Mononuclear cell (primary cell): Measurements from ENCODE around the gene PTPRG. TPM values are rescaled to one million over a fixed set of nuclear protein-coding genes. Genes with fewer than 3 reads are reported as not detected.

Source experiments
- H3K27me3 ChIP-seq: 2 replicates; pipeline ENCODE4 v1.6.0; 2011; ENCODE audit warnings: low read length, control low read depth; ENCODE audit not compliant: insufficient read depth
- H3K4me1 ChIP-seq: 2 replicates; pipeline ENCODE4 v1.5.1; 2011; ENCODE audit warnings: mild to moderate bottlenecking, low read length, control low read depth; ENCODE audit not compliant: insufficient read depth
- H3K4me3 ChIP-seq: 2 replicates; pipeline ENCODE4 v1.5.1; 2011; ENCODE audit warnings: mild to moderate bottlenecking, low read length, moderate library complexity
- H3K9me3 ChIP-seq: 2 replicates; pipeline ENCODE4 v1.5.1; 2011; ENCODE audit warnings: low read depth, mild to moderate bottlenecking, control low read depth, low read length
- total RNA-seq: library from RNA; depleted of rRNA; stranded (reverse); fragments of >200 nt; gene quantifications from one replicate; pipeline ENCODE4 v1.2.3, GENCODE V29; 2012

Gene PTPRG
- total RNA-seq, 1 donor, result 0.42 TPM

GRCh38 chr3:61967937-61968336 is 406.6 kb downstream of the PTPRG start:
- H3K9me3 ChIP-seq, result no peaks in the 10 kb centered on the region
- no peaks in the 10 kb centered on the region for H3K4me1 ChIP-seq
- no peak overlapping the region for H3K4me3 ChIP-seq
- H3K27me3 ChIP-seq, result no peaks in the 10 kb centered on the region

- H3K4me1 ChIP-seq, result no peaks in the 10 kb centered on the region
- H3K9me3 ChIP-seq, result no peaks in the 10 kb centered on the region
- no peak overlapping the region for H3K4me3 ChIP-seq
- H3K27me3 ChIP-seq, result no peaks in the 10 kb centered on the region
Observed at GRCh38 chr3:61974662-61975061, 413.3 kb downstream of the PTPRG start.

GRCh38 chr3:61975199-61975598 is 413.8 kb downstream of the PTPRG start:
- Histone ChIP-seq H3K9me3 (no peaks in the 10 kb centered on the region), H3K4me3 (no peak overlapping the region), H3K4me1 (no peaks in the 10 kb centered on the region), H3K27me3 (no peaks in the 10 kb centered on the region)

- H3K27me3 ChIP-seq, result no peaks in the 10 kb centered on the region
- no peaks in the 10 kb centered on the region for H3K9me3 ChIP-seq
- H3K4me3 ChIP-seq, result no peak overlapping the region
- H3K4me1 ChIP-seq, result no peaks in the 10 kb centered on the region
Observed at GRCh38 chr3:61975936-61976335, 414.6 kb downstream of the PTPRG start.

DNA sequence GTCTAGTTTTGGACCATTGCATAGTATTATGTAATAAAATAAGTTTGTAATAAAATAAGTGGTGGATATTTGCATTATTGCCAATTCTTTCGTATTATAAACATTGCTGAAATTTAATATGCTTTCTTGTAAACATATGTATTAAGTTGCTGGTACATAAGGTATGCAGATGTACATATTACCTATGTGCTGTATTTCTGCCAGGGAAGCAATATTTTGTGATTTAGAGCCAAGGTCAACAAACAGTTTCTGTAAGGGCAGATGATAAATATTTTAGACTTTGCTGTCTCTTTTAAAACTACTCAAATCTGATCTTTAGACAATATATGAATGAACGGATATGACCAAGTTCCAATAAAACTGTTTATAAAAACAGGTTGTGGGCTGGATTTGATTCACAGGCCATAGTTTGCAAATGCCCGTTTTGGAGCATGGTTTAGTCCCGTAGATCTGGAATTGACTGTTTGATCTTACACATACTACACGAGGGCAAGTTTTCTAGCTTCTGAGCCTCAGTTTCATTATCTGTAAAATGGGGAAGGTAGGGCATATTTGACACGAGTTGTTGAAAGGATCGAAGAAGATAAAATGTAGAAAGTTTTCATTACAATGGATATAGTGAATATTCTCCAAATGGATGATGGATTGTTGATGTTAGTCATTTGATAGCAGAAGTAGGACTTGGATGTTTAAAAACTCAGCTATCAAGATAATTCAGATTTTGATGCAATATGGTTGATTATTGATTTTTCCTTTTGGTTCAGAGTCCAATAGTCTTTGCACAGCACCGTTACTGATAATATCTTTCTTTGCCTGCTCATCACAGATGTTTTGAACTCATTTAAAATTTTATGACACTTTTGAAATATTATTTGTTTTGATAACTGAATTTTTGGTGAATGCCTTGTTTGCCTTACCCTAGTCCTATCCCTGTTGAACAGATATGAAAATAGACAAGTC is 417.4 kb downstream of the PTPRG start:
- Histone ChIP-seq H3K4me1 (no peaks in the 10 kb centered on the region), H3K9me3 (no peaks in the 10 kb centered on the region), H3K27me3 (no peaks in the 10 kb centered on the region), H3K4me3 (no peak overlapping the region)

- H3K4me1 ChIP-seq, result no peaks in the 10 kb centered on the region
- H3K27me3 ChIP-seq, result no peaks in the 10 kb centered on the region
- H3K4me3 ChIP-seq, result no peak overlapping the region
- no peaks in the 10 kb centered on the region for H3K9me3 ChIP-seq
Observed at GRCh38 chr3:61979638-61980037, 418.3 kb downstream of the PTPRG start.

GRCh38 chr3:61980041-61980440 is 418.7 kb downstream of the PTPRG start:
- no peaks in the 10 kb centered on the region for H3K9me3 ChIP-seq
- no peaks in the 10 kb centered on the region for H3K4me1 ChIP-seq
- no peaks in the 10 kb centered on the region for H3K27me3 ChIP-seq
- H3K4me3 ChIP-seq, result no peak overlapping the region

GRCh38 chr3:61981060-61981459 is 419.7 kb downstream of the PTPRG start:
- H3K27me3 ChIP-seq, result no peaks in the 10 kb centered on the region
- no peaks in the 10 kb centered on the region for H3K4me1 ChIP-seq
- no peak overlapping the region for H3K4me3 ChIP-seq
- no peaks in the 10 kb centered on the region for H3K9me3 ChIP-seq

DNA sequence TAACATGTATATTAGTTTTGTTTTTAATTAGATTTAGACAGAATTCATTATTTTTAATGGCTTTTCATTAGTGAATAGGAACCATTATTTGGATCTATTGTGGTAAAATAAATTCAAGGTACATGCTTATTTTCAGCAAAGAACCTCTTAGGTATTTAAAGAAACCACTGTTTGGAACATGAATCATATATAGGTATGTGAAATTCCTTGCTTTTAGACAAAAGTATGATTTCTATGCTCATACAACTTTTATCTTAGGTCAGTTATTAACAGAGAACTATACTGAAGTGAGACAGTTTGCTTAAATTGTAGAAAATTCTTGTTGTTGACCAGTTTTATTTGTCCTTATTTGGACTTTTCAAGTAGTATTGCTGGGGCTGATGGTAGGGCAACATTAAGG is 422.1 kb downstream of the PTPRG start:
- Histone ChIP-seq H3K4me3 (no peak overlapping the region), H3K27me3 (no peaks in the 10 kb centered on the region), H3K9me3 (no peaks in the 10 kb centered on the region), H3K4me1 (no peaks in the 10 kb centered on the region)

GRCh38 chr3:61985020-61985419 is 423.6 kb downstream of the PTPRG start:
- no peaks in the 10 kb centered on the region for H3K4me1 ChIP-seq
- no peak overlapping the region for H3K4me3 ChIP-seq
- H3K9me3 ChIP-seq, result no peaks in the 10 kb centered on the region
- no peaks in the 10 kb centered on the region for H3K27me3 ChIP-seq

DNA sequence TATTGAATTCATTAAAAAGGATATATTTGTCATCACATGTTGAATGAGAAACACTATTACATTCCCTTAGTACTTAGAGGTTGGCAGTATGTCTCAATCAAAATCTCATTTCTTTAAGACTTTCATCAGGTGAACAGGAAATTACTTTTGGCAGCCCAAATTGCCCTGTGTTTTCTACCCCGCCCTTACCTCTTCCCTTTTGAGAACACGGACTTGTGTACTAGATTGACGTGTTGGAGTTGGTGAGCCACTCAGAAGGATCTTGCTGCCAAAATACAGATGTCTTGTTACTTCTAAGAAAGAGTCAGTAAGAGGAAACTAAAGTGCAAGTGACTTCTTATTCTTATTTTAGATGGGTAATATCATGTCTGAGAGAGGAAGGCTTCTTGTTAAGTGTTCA is 425.1 kb downstream of the PTPRG start:
- H3K4me3 ChIP-seq, result no peak overlapping the region
- no peaks in the 10 kb centered on the region for H3K27me3 ChIP-seq
- no peaks in the 10 kb centered on the region for H3K4me1 ChIP-seq
- H3K9me3 ChIP-seq, result no peaks in the 10 kb centered on the region

- Histone ChIP-seq H3K4me3 (no peak overlapping the region), H3K27me3 (no peaks in the 10 kb centered on the region), H3K9me3 (no peaks in the 10 kb centered on the region), H3K4me1 (no peaks in the 10 kb centered on the region)
Observed at GRCh38 chr3:61989681-61990080, 428.3 kb downstream of the PTPRG start.

DNA sequence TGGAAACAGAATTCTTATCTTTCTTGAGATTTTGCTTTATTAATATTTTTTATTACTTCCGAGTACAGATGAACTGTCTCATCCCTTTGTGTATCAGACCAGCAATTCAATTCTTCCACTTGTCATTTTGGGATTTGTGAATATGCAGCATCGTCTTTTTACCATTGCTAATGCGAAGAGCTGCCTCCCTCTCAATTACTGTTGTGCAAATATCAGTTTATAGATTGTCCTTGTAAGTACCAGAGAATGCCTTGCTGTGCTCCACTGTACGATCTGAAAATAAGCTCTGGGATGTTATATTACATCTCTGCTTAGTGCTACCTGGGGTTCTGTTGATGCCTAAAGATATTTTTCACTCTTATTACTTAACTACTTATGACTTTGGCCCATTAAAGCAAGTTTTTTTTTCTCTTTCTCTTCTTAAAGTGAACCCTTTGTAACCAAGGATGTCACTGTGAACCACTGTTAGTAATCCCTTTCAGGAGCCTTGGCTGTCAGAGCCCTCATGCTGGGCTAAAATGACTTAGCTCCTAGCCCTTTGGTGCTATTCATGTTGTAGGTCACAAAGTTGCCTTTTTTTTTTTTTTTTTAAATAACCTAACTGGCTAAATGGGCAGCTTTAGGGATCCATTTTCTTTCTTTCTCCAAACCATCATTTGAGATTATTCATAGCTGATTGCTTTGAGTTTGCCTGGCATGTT is 429.1 kb downstream of the PTPRG start:
- Histone ChIP-seq H3K9me3 (no peaks in the 10 kb centered on the region), H3K4me3 (no peak overlapping the region), H3K4me1 (no peaks in the 10 kb centered on the region), H3K27me3 (no peaks in the 10 kb centered on the region)

DNA sequence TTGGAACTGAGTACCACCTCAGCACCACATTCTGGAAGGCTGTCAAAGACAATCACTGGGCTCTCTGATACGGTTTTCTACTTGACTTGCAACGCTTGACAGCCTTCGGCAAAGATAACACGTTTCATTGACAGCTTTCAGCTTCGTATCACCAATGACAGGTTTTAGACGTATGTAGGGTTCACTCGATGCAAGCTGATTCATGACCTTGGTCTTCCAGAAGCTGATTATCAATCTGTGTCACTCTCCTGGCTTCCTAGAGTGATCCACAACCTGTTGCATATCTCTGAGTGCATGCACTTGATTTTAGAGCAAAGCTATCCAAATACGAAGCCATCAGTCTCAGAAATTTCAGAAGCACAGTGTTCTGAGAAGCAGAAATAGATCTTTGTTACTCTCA is 430.3 kb downstream of the PTPRG start:
- Histone ChIP-seq H3K27me3 (no peaks in the 10 kb centered on the region), H3K9me3 (no peaks in the 10 kb centered on the region), H3K4me3 (no peak overlapping the region), H3K4me1 (no peaks in the 10 kb centered on the region)

DNA sequence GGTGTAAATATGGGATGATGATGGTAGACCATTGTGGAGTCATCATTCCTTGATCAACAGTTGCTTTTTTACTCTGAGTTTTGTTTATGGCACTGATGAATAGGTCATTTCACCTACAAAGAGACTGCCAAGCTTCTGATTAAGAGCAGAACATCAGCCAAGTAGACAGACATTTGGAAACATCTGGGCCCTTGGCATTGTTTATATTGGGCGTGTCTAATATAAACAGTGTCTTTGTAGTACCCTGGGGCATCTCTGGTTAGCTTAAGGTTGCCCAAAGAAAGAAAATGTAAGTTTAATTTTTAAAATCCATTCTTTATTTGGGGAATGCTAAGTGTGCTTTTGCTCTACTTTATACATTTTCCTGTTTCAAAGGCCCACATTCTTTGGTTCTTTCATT is 435.0 kb downstream of the PTPRG start:
- H3K9me3 ChIP-seq, result no peaks in the 10 kb centered on the region
- H3K4me3 ChIP-seq, result no peak overlapping the region
- H3K27me3 ChIP-seq, result no peaks in the 10 kb centered on the region
- H3K4me1 ChIP-seq, result no peaks in the 10 kb centered on the region
